Kidney (tissue), 14 donors: ENCODE data around the gene GLRA3. TPM values are rescaled to one million over a fixed set of nuclear protein-coding genes. Genes with fewer than 3 reads are reported as not detected.
A peak's percentile ranks its signal among the peaks of the same experiment; 100 is the strongest.

ENCODE experiments used
- DNase-seq, 5 donors: peaks; one replicate each; pipeline ENCODE4 v3.0.0-alpha.2; 2013 to 2020
- FAIRE-seq: peaks from 2 replicates; lab custom pipeline; 2012; peaks lifted over from hg19 to GRCh38; lab: Jason Lieb, UNC
- H3K27ac ChIP-seq, 2 donors: one replicate each; pipeline ENCODE4 v1.7.0; 2013; ENCODE audit warnings: low read depth in 2 of 2, low read length in 2 of 2, inconsistent platforms in 1 of 2
- H3K27me3 ChIP-seq: one replicate; pipeline ENCODE4 v1.7.1; 2013; ENCODE audit warnings: low read length, inconsistent platforms; ENCODE audit not compliant: control insufficient read depth, insufficient read depth
- H3K36me3 ChIP-seq, 3 donors: one replicate each; pipeline versions ENCODE4 v1.7.0 to v1.7.1; 2013; ENCODE audit warnings: low read length in 3 of 3, control low read depth in 1 of 3, inconsistent platforms in 1 of 3; ENCODE audit not compliant: insufficient read depth in 3 of 3, control insufficient read depth in 2 of 3
- H3K4me1 ChIP-seq, 3 donors: one replicate each; pipeline versions ENCODE4 v1.7.0 to v1.7.1; 2013; ENCODE audit warnings: low read length in 3 of 3, inconsistent platforms in 1 of 3, low read depth in 1 of 3; ENCODE audit not compliant: control insufficient read depth in 2 of 3, insufficient read depth in 2 of 3
- H3K4me3 ChIP-seq, 3 donors: one replicate each; pipeline versions ENCODE4 v1.7.0 to v1.8.1; 2013; ENCODE audit warnings: low read length in 3 of 3, control low read depth in 1 of 3, inconsistent platforms in 1 of 3
- H3K9ac ChIP-seq, 3 donors: one replicate each; pipeline versions ENCODE4 v1.7.0 to v1.7.1; 2013; ENCODE audit warnings: low read length in 3 of 3, control low read depth in 1 of 3, inconsistent platforms in 1 of 3
- H3K9me3 ChIP-seq, 3 donors: one replicate each; pipeline versions ENCODE4 v1.7.0 to v1.7.1; 2013; ENCODE audit warnings: low read length in 3 of 3, control low read depth in 1 of 3, inconsistent platforms in 1 of 3; ENCODE audit not compliant: control insufficient read depth in 2 of 3, insufficient read depth in 1 of 3
- CTCF ChIP-seq: IDR thresholded peaks from 3 replicates; pipeline ENCODE4 v1.5.1; 2012; ENCODE audit warnings: mild to moderate bottlenecking, moderate library complexity, borderline replicate concordance; ENCODE audit not compliant: insufficient read depth; ENCODE audit errors: extremely low read depth
- intact Hi-C: fragments of 100-400 bp; cut with DNase I; formaldehyde crosslinking; loops from one replicate; pipeline ENCODE4 v1.11.1; 2022
- polyA plus RNA-seq: library from polyadenylated mRNA; stranded (reverse); fragments of 350-450 nt; fragmentation: Illumina TruSeq; extraction: RNeasy Lipid Tissue Mini Kit (QIAGEN cat#74804); gene quantifications from one replicate; pipeline ENCODE4 v1.2.3, GENCODE V29; 2014; ENCODE audit warnings: low read depth, low replicate concordance; ENCODE audit not compliant: insufficient read depth
- total RNA-seq: library from RNA; stranded (reverse); fragmentation: NEBNext Ultra II Directional; extraction: Animal tissue kit (Norgen Biotek cat#: 25700); gene quantifications from one replicate; pipeline ENCODE4 v1.2.1, GENCODE V29; 2021
- donor health status: control.
- donor health status: control.
- donor health status: control.
- donor health status: control.
- donor health status: control.
- donor health status: DM: yes; HTN: yes; CAD: no.
- donor health status: Normal renal cell carcinoma (clear cell type).

The GLRA3 gene
- total and polyA plus RNA-seq, 2 donors from 2014 or later, result 0.13 TPM; not detected in 1

GRCh38 chr4:174717828-174718227 lies 111.2 kb downstream of the GLRA3 start:
- Histone ChIP-seq H3K36me3 (no peaks in the 10 kb centered on the region), H3K27ac (no peak overlapping the region), H3K9me3 (no peaks in the 10 kb centered on the region), H3K4me1 (no peaks in the 10 kb centered on the region), H3K27me3 (no peaks in the 10 kb centered on the region), H3K4me3 (no peak overlapping the region), H3K9ac (no peak overlapping the region)
- no peak for TF ChIP-seq CTCF
- peak in 2 of 5 donors; percentile 22 to 54 for DNase-seq
- intact Hi-C loops, result no loop called here
- no peak for FAIRE-seq

- H3K9me3 ChIP-seq, result no peaks in the 10 kb centered on the region
- FAIRE-seq, result no peak
- no peak overlapping the region for H3K27ac ChIP-seq
- no peak overlapping the region for H3K4me3 ChIP-seq
- no peaks in the 10 kb centered on the region for H3K36me3 ChIP-seq
- no peaks in the 10 kb centered on the region for H3K4me1 ChIP-seq
- no peak overlapping the region for H3K9ac ChIP-seq
- DNase-seq, result peak in 2 of 5 donors; percentile 41 to 70
- TF ChIP-seq CTCF, result no peak
- no peaks in the 10 kb centered on the region for H3K27me3 ChIP-seq
- intact Hi-C loops, result no loop called here
Observed at GRCh38 chr4:174716986-174717770, 111.9 kb downstream of the GLRA3 start.

GRCh38 chr4:174714393-174715211 lies 114.4 kb downstream of the GLRA3 start:
- DNase-seq (peak in 1 of 5 donors; percentile 32), FAIRE-seq (no peak)
- intact Hi-C loops, result no loop called here

More at GRCh38 chr4:174714393-174715211, 114.4 kb downstream of the GLRA3 start:
- Histone ChIP-seq H3K36me3 (no peaks in the 10 kb centered on the region), H3K4me1 (no peaks in the 10 kb centered on the region), H3K9me3 (no peaks in the 10 kb centered on the region), H3K27me3 (no peaks in the 10 kb centered on the region), H3K9ac (no peak overlapping the region), H3K4me3 (no peak overlapping the region), H3K27ac (no peak overlapping the region)
- TF ChIP-seq CTCF, result peak; percentile 42
